Skeletal muscle tissue (tissue), 4 donors: ENCODE data around the gene POLR3GL. TPM values are rescaled to one million over a fixed set of nuclear protein-coding genes. Genes with fewer than 3 reads are reported as not detected.

Source experiments
- H3K27ac ChIP-seq: one replicate; pipeline ENCODE4 v1.7.0; 2013; ENCODE audit warnings: mild to moderate bottlenecking, low read depth, low read length, inconsistent platforms
- H3K27me3 ChIP-seq, 3 donors: one replicate each; pipeline ENCODE4 v1.7.0; 2013; ENCODE audit warnings: low read length in 3 of 3; ENCODE audit not compliant: control insufficient read depth in 3 of 3, insufficient read depth in 3 of 3
- H3K36me3 ChIP-seq, 3 donors: one replicate each; pipeline ENCODE4 v1.7.0; 2013; ENCODE audit warnings: low read length in 3 of 3; ENCODE audit not compliant: control insufficient read depth in 3 of 3, insufficient read depth in 3 of 3
- H3K4me1 ChIP-seq, 3 donors: one replicate each; pipeline ENCODE4 v1.7.0; 2013; ENCODE audit warnings: low read length in 3 of 3, mild to moderate bottlenecking in 3 of 3; ENCODE audit not compliant: control insufficient read depth in 3 of 3, insufficient read depth in 3 of 3
- H3K4me3 ChIP-seq, 3 donors: one replicate each; pipeline ENCODE4 v1.7.0; 2013; ENCODE audit warnings: low read length in 3 of 3
- H3K9ac ChIP-seq, 3 donors: one replicate each; pipeline ENCODE4 v1.7.0; 2013; ENCODE audit warnings: low read length in 3 of 3, mild to moderate bottlenecking in 3 of 3, moderate library complexity in 2 of 3, low read depth in 1 of 3
- H3K9me3 ChIP-seq, 3 donors: one replicate each; pipeline ENCODE4 v1.7.0; 2013; ENCODE audit warnings: low read length in 3 of 3; ENCODE audit not compliant: control insufficient read depth in 3 of 3
- total RNA-seq: library from RNA; depleted of rRNA; stranded (reverse); fragments of >200 nt; gene quantifications from one replicate; pipeline ENCODE4 v1.2.3, GENCODE V29; 2014
- donor health status: Osteomylitis.

The POLR3GL gene
- total RNA-seq, 1 donor from 2014 or later: 17.7 TPM

DNA sequence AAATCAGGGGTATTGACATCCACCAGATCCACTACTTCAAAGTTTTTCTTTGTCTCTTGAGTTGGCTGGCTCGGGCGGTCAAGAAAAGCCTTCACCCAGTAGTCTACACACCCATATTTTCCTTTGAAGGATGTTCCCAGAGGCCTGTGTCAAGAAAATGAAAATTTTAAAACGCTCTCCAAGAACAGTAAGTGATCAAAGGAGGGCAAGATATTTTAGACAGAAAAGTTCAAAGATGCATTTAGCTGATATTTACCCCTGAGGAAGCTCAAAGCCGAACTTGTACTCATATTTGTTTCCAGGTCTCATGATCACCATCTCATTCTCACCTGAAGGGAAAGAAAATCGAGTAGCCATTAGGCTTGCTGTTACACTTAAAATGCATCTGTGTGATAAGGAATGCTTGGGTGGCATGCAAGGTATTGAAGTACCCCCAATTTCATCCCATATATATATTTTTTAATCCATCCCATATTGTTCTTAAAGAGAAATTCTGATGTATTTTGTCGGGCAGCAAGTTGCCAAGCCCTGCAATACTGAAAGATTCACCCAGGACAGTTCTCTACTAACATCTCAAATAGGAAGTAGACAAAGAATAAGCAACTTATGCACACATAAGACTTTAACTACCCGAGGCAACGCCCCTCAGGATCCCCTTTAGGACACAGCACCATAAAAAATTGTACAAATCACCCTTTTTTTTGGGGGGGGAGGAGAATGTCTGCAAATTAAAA is 30.8 kb downstream of the POLR3GL start:
- H3K4me1 ChIP-seq: peaks cover 40 to 50% (median 41%) of the 10 kb centered on the region in 3 donors
- no peaks in the 10 kb centered on the region for H3K9me3 ChIP-seq
- H3K27ac ChIP-seq: peak overlapping the region; percentile 99
- peak overlapping the region; percentile 92 to 97 (median 93) for H3K4me3 ChIP-seq
- H3K36me3 ChIP-seq: peaks cover 37 to 39% (median 39%) of the 10 kb centered on the region in 3 donors
- no peaks in the 10 kb centered on the region for H3K27me3 ChIP-seq
- H3K9ac ChIP-seq: peak overlapping the region; percentile 94 to 97 (median 95)

GRCh38 chr1:145995964-145996432 is 31.5 kb downstream of the POLR3GL start:
- Histone ChIP-seq H3K4me3 (peak overlapping the region; percentile 92 to 97 (median 93)), H3K36me3 (peaks cover 37 to 39% (median 39%) of the 10 kb centered on the region in 3 donors), H3K27ac (peak overlapping the region; percentile 99), H3K4me1 (peaks cover 38 to 50% (median 40%) of the 10 kb centered on the region in 3 donors), H3K9me3 (no peaks in the 10 kb centered on the region), H3K9ac (peak overlapping the region; percentile 94 to 97 (median 95)), H3K27me3 (no peaks in the 10 kb centered on the region)

DNA sequence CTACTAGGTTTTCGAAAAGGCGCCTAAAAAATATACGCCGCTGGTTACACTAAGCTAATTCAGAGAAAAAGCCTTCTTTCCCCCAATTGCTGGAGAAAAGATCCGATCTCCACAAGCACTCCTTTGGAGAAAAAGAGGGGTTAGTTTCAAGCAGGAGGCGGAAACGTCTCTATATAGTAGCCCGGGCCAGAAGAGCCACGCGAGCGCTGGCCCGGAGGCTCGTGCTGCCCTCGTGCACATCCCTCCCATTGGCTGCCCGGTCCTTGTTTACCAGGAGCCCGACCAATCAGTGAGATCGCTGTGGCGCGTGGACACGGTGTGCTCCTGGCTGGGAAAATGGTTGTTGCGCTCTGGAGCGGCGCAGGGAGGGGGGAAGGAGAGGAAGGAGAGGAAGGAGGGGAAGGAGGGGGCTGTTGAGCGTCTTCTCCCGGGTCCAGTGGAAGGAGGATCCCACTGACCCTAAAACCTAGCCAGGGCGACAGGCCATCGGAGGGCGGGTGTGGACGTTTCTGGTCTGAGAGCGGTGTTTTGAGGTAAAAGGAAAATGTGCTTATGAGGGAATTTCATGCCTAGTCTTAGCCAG is 32.0 kb downstream of the POLR3GL start, which contains the start of gene TXNIP:
TXNIP (minus strand) TSS at position 147 of the 583 bp plus-strand sequence. CDS start 313 bp downstream, outside the sequence.
- H3K9ac ChIP-seq: peak within 1 kb of the TSS; percentile 94 to 97 (median 95)

GRCh38 chr1:145997016-145997717 is 32.7 kb downstream of the POLR3GL start:
- Histone ChIP-seq H3K4me1 (peaks cover 37 to 53% (median 38%) of the 10 kb centered on the region in 3 donors), H3K4me3 (peak overlapping the region; percentile 88 to 93 (median 93)), H3K27me3 (no peaks in the 10 kb centered on the region), H3K36me3 (peaks cover 37 to 39% (median 39%) of the 10 kb centered on the region in 3 donors), H3K9me3 (no peaks in the 10 kb centered on the region), H3K27ac (peak overlapping the region; percentile 99), H3K9ac (peak overlapping the region; percentile 88 to 95 (median 94))

More for the DNA sequence above, 32.0 kb downstream of the POLR3GL start, which contains the start of gene TXNIP:
- peak within 1 kb of the TSS; percentile 92 to 97 (median 93) for H3K4me3 ChIP-seq
- no peaks in the 10 kb centered on the region for H3K9me3 ChIP-seq
- peak within 1 kb of the TSS; percentile 99 for H3K27ac ChIP-seq
- peaks cover 38 to 50% (median 40%) of the 10 kb centered on the region in 3 donors for H3K4me1 ChIP-seq
- no peaks in the 10 kb centered on the region for H3K27me3 ChIP-seq
- peaks cover 37 to 39% (median 39%) of the 10 kb centered on the region in 3 donors for H3K36me3 ChIP-seq

- H3K9ac ChIP-seq: peak overlapping the region; percentile 88 to 95 (median 94)
Measured at GRCh38 chr1:145997718-145998023, 33.2 kb downstream of the POLR3GL start.

DNA sequence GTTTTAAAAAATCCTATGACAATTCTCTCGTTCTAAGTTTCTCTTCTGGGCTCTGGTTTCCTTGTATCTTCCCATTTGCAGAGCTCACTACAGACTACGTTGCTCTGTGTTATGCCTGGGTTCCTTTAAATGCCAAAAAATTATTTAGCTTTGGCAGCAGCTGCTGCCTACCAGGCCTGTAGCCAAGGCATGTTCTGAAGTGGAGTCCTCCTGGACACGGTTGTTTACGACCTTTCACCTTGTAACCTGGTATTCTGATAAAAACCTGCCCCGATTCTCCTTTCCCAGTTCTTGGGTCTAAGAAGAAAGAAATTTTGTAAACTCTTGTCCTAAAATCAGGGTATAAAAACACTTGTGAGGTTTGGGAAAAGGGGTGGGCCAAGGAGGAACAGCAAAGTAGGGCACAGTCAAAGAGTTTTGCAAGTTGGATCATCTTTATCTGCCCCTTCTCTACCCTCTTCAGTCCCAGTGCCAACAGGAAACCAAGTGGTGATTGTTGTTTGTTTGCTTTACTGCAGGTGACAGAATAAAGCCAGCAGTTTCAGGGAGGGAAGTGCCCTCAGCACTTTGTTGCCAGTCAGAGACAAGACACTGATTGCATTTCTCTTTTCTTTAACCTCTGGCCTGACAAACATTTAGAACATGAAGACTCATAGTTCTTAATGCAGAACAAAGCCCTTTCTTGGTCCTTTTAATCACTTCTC is 35.0 kb downstream of the POLR3GL start:
- Histone ChIP-seq H3K27me3 (no peaks in the 10 kb centered on the region), H3K4me3 (peak overlapping the region; percentile 61 to 93 (median 93)), H3K36me3 (peaks cover 17 to 19% (median 18%) of the 10 kb centered on the region in 3 donors), H3K9ac (peak overlapping the region; percentile 66 to 74 (median 66)), H3K27ac (peak overlapping the region; percentile 99), H3K4me1 (peaks cover 20 to 34% (median 25%) of the 10 kb centered on the region in 3 donors), H3K9me3 (no peaks in the 10 kb centered on the region)

More at GRCh38 chr1:145997718-145998023, 33.2 kb downstream of the POLR3GL start:
- Histone ChIP-seq H3K4me3 (peak overlapping the region; percentile 88 to 93 (median 93)), H3K27me3 (no peaks in the 10 kb centered on the region), H3K4me1 (peaks cover 32 to 49% (median 35%) of the 10 kb centered on the region in 3 donors), H3K36me3 (peaks cover 34 to 37% (median 35%) of the 10 kb centered on the region in 3 donors), H3K9me3 (no peaks in the 10 kb centered on the region), H3K27ac (peak overlapping the region; percentile 99)

GRCh38 chr1:146001709-146002108 is 37.2 kb downstream of the POLR3GL start:
- H3K36me3 ChIP-seq: no peaks in the 10 kb centered on the region
- H3K4me3 ChIP-seq: no peak overlapping the region
- no peak overlapping the region for H3K9ac ChIP-seq
- H3K4me1 ChIP-seq: peaks cover 20 to 32% (median 32%) of the 10 kb centered on the region in 3 donors
- no peak overlapping the region for H3K27ac ChIP-seq
- no peaks in the 10 kb centered on the region for H3K27me3 ChIP-seq
- no peaks in the 10 kb centered on the region for H3K9me3 ChIP-seq

DNA sequence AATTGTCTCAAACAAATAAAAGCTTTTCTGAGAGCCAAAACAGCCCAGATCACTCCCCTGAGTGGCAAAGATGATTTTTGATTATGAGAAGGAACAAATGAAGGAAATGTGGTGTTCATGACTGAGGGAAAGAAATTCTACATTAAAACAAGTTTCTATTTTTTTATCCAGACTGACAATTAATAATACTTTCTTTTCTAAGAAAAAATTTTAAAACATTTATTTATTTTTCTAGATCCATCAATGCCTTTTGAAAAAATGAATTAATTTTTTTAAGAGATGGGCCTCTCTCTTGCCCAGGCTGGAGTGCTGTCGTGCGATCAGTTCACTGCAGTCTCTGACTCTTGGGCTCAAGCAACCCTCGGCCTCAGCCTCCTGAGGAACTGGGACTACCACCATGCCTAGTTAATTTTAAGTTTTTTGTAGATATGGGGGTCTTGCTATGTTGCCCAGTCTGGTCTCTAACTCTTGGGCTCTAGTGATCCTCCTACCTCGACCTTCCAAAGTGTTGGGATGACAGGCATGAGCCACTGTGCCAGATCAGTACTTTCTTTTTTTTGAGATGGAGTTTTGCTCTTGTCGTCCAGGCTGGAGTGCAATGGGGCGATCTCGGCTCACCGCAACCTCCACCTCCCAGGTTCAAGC is 43.1 kb downstream of the POLR3GL start:
- Histone ChIP-seq H3K9ac (peak overlapping the region in 1 of 3 donors; percentile 60), H3K27ac (peak overlapping the region; percentile 51), H3K36me3 (no peaks in the 10 kb centered on the region), H3K4me3 (no peak overlapping the region), H3K4me1 (peaks cover 4 to 10% (median 6%) of the 10 kb centered on the region in 3 donors), H3K9me3 (no peaks in the 10 kb centered on the region), H3K27me3 (no peaks in the 10 kb centered on the region)
